GM19452 (cell line): ENCODE data around the gene ZNF821.
A peak's percentile ranks its signal among the peaks of the same experiment; 100 is the strongest.
"Not testable (repeated sequence)": the region's sequence is repeated elsewhere in the genome, so short reads cannot be mapped to it uniquely, and the experiment has no call there.

ENCODE experiments used
- ATAC-seq: cut with Tn5 transposase; IDR thresholded peaks from one replicate; pipeline ENCODE4 v1.9.1; 2021; ENCODE audit not compliant: unreplicated experiment

Gene ZNF821

DNA sequence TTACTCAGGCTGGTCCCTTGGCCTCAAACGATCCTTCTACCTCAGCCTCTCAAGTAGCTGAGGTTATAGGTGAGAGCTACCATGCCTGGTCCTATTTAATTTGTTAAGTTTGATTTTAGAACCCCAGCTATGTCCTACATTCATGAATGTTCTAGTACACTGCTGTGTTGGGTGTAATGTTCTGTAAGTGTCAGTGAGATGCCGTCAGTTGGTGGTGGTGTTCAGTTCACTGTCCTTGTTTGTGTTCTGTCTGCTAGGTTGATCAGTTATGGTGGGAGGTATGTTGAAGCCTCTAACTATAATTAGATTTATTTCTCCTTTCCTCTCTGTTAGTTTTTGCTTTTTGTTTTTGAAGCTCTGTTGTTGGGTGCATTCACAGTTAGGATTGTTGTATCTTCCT lies 19.6 kb upstream of the ZNF821 start:
- no peak for ATAC-seq

DNA sequence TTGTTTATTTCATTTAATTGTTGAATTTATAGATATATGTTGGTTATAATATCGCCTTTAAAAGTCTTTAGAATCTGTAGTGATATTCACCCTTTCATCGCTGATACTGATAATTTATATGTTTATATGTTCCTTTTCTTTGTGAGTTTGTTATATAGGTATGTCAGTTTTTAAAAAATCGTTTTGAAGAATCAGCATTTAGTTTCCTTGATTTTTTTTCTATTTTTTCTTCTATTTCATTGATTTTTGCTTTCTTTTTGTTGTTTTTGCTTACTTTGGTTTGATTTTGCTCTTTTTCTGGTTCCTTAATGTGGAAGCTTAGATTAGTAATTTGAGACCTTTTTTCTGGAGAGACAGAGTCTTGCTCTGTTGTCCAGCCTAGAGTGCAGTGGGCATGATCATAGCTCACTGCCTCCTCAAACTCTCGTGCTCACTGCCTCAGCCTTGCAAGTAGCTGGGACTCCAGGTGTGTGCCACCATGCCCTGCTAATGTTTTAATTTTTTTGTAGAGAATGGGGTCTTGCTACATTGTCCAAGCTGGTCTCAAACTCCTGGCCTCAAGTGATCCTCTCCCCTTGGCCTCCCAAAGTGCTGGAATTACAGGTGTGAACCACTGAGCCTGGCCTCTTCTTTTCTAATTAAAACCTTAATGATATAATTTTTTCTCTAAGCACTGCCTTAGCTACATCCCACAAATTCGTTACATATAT lies 18.8 kb upstream of the ZNF821 start:
- ATAC-seq = no peak

DNA sequence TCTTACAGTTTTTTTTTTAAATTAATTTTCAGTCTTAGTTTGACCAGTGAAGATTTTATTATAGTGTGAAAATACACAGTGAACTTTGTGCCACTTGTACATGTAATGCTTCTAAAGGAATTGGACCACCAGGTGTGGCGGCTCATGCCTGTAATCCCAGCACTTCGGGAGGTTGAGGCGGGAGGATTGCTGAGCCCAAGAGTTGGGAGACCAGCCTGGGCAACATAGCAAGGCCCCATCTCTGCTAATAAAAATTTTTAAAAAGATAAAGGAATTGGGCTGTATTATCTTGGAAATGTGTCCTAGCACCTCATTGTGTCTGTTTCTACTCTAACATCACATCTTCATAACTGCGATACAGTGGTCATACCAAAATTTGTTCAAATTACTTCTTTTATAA lies 15.2 kb upstream of the ZNF821 start:
- ATAC-seq = no peak

DNA sequence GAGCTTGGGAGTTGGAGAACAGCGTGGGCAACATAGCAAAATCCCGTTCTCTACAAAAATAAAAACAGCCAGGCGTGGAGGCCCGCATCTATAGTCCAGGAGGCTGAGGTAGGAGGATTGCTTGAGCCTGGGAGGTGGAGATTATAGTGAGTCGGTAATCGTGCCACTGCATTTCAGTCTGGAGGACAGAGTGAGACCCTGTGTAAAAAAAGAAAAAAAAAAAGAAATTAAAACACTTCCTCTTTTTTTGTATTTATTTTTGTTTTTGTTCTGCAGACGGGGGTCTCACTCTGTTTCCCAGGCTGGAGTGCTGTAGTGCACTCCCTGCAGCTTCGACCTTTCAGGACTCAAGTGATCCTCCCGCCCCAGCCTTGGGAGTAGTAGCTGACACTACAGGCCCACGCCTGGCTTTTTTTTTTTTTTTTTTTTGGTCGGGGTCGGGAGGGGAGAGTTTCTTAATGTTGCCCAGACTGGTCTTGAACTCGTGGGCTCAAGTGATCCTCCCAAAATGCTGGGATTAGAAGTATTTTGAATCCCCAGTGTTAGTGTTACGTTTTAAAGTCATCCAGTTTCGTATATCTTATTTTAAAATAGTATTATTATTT lies 12.9 kb upstream of the ZNF821 start:
- ATAC-seq = no peak

DNA sequence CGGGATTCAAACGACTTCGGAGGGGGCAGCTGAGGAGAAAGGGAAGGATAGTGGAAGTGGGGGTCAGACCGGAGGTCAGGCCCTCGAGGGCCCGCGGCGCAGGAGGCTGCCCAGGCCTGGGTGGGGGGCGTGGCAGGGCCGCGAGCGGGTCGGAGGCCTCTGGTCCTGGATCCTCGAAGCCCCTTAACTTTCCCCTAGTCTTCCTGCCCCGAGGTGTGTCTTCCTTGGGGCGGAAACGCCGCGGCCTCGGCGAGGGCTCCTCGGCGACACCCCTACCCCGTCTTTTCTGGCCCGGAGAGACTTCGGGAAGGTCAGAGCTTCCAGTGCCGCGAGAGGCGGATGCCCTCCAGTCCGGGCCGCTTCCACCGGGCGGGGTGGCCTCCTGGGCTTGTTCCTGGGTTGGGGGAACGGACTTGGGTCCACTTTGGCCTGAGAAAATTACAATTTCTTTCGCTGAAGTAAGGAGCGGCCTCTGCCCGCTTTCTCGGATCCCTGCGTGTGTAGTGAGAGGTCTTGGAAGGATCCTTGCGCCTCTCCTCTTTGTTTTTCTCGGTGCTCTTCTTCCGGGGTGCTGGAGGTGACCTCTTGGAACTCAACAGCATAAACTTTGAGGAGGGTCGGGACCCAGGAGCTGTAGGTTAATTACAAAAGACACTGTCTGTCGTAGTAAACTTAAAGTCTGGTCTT lies 11.8 kb upstream of the ZNF821 start:
- ATAC-seq = peak; percentile 19

DNA sequence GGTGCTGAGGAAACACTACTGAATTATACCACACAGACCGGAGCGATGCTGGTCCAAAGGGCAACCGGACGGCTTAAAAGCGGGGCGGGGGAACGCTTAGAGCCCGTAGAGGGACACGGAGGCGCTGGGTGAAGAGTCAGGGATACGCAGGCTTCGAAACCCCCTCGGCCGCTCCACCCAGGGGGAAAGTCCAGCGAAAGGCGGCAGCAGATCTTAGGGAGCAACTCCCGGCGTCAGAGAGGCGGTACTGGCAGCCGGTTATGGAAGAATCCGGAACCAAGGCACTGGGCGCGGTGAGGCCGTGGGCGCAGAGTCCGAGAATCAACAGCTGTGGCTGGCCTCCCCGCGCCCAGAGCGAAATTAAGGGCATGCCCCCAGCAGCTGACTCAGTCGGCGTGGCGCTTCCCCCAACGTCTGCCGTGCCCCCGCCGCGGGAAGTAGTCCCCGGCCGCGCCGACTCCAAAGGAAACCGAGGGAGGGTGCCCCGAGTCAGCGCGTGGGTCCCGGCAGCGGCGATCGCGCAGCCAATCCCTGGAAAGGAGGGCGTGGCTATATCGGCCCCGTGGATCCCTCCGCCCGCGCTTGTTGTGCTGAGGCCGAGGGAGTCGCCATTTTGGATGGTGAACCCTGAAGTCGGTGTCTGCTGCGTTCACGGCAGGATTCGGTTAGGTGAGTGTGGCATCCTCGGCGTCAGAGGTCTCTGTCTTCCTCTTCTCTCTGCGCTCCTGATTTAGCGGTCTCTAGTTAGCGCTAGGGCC lies 11.1 kb upstream of the ZNF821 start, which contains the start of gene IST1:
Gene IST1 (plus strand): TSS at position 611 of the 758 bp plus-strand sequence. CDS start 20,110 bp downstream, outside the sequence.
- ATAC-seq = peak; percentile 72

- ATAC-seq = peak; percentile 24
These were observed 10.4 kb upstream of the ZNF821 start for GRCh38 chr16:71894229-71894920.

- ATAC-seq = no peak
These were observed 9.9 kb upstream of the ZNF821 start for GRCh38 chr16:71893888-71894228.

- ATAC-seq = no peak
These were observed 5.2 kb upstream of the ZNF821 start for GRCh38 chr16:71889147-71889546.

- no peak for ATAC-seq
These were observed 1.3 kb upstream of the ZNF821 start for GRCh38 chr16:71885261-71885650.

DNA sequence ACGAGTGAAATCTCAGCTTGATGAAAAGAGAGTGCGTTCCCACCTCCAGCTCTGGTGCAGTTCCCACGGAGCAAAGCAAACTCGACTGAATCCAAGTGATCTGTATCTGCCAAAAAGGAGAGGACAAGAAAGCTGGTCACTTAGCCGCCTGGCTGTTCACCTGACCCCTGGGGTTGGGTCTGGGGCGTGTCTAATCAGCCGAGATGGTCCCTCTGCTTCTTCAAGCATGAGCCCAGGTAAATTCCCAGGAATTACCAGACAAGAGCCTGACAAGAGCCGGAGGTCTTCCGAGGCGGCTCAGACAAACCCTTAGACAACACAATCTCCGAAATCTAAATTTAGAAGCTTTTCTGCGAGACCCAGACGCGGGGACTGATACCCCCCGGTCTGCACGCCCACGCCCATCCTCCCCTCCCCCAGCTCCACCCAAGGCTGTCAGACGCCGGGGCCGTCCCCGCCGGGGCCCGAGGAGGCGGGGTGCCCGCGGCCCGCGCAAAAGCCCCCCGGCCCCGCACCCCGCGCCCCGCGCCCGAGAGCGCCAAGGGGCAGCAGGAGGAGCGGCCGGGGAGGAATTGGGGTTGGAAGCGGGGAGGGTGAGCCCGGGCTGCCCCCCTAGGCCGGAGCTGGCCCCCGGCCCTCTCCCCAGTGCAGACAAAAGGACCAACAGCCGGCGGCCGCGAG lies 674 bp downstream of the ZNF821 start:
- ATAC-seq = peak; percentile 44

- ATAC-seq = no peak
These were observed 1.3 kb downstream of the ZNF821 start for GRCh38 chr16:71882505-71883167.

- ATAC-seq = no peak
These were observed 3.8 kb downstream of the ZNF821 start for GRCh38 chr16:71880176-71880575.

- no peak for ATAC-seq
These were observed 5.1 kb downstream of the ZNF821 start for GRCh38 chr16:71878911-71879310.

GRCh38 chr16:71873199-71873598 lies 10.8 kb downstream of the ZNF821 start:
- no peak for ATAC-seq

DNA sequence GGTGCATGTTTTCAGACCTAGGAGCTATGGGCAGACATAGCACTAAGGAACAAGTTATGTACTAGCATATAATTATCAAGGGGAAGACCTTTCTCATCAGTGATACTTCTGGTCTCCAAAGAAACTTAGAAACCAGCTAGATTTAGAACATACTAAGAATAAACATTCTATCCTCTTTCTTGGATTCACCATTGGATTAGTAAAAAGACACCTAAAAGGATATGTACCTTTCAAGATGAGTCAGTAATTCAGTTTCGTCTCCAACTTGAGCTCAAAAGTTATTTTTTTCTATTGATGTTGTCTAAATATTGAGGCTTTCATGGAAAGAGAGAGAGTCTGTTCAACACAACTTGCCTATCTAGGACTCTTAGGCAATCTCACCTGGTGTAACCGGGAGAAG lies 13.2 kb downstream of the ZNF821 start:
- ATAC-seq = no peak

- ATAC-seq = no peak
These were observed 14.9 kb downstream of the ZNF821 start for GRCh38 chr16:71869089-71869488.

GRCh38 chr16:71867939-71868338 lies 16.0 kb downstream of the ZNF821 start:
- no peak for ATAC-seq

- ATAC-seq = not testable (repeated sequence)
These were observed 16.8 kb downstream of the ZNF821 start for GRCh38 chr16:71867175-71867574.
